GM12891 (cell line): ENCODE results near the gene CAMTA2.

ENCODE experiments used
- DNase-seq: peaks from one replicate; pipeline ENCODE4 v3.0.0; 2011; ENCODE audit warnings: low spot score; ENCODE audit not compliant: insufficient read length
- FAIRE-seq: peaks from 2 replicates; lab custom pipeline; 2011; peaks lifted over from hg19 to GRCh38; lab: Jason Lieb, UNC
- PAX5 ChIP-seq: IDR thresholded peaks from 2 replicates; pipeline ENCODE4 v1.6.1; 2011; ENCODE audit warnings: low read length, moderate library complexity, mild to moderate bottlenecking; ENCODE audit not compliant: insufficient read depth, severe bottlenecking
- POLR2A ChIP-seq: IDR thresholded peaks from 2 replicates; pipeline ENCODE4 v1.6.1; 2011; ENCODE audit warnings: low read depth, low read length, control low read depth
- POLR2AphosphoS5 ChIP-seq: IDR thresholded peaks from 2 replicates; pipeline ENCODE4 v1.6.1; 2011; ENCODE audit warnings: low read depth, low read length, control low read depth
- POU2F2 ChIP-seq: IDR thresholded peaks from 2 replicates; pipeline ENCODE4 v1.6.1; 2011; ENCODE audit warnings: low read depth, mild to moderate bottlenecking, control low read depth, low read length, moderate library complexity
- SPI1 ChIP-seq: IDR thresholded peaks from 2 replicates; pipeline ENCODE4 v1.6.1; 2011; ENCODE audit warnings: low read depth, low read length, control low read depth
- TAF1 ChIP-seq: IDR thresholded peaks from 2 replicates; pipeline ENCODE4 v1.6.1; 2011; ENCODE audit warnings: low read depth, low read length, control low read depth

CAMTA2 gene

GRCh38 chr17:4919511-4920047 lies 67.9 kb downstream of the CAMTA2 start:
- TF ChIP-seq SPI1 = no peak
- TF ChIP-seq PAX5 = no peak
- no peak for TF ChIP-seq POLR2A
- no peak for TF ChIP-seq POU2F2
- TF ChIP-seq TAF1 = no peak
- no peak for TF ChIP-seq POLR2AphosphoS5
- no peak for FAIRE-seq
- no peak for DNase-seq
